Tibial nerve (tissue), 4 donors: ENCODE data around the gene DUOX2. TPM values are rescaled to one million over a fixed set of nuclear protein-coding genes. Genes with fewer than 3 reads are reported as not detected.

Source experiments
- DNase-seq, 2 donors: peaks; one replicate each; pipeline ENCODE4 v3.0.0-alpha.2; 2019; ENCODE audit warnings: low spot score in 2 of 2
- H3K27ac ChIP-seq, 4 donors: fragments of 200-600 bp; sonication (generic) in 3 of 4; one replicate each; pipeline ENCODE4 v1.5.1; 2017 to 2019; ENCODE audit warnings: mild to moderate bottlenecking in 1 of 4
- H3K27me3 ChIP-seq, 2 donors: fragments of 200-600 bp; sonication (generic) in 1 of 2; one replicate each; pipeline versions ENCODE4 v1.5.1 to v1.6.0; 2017 to 2019
- H3K36me3 ChIP-seq, 3 donors: fragments of 200-600 bp; sonication (generic); one replicate each; pipeline ENCODE4 v1.5.1; 2018 to 2019
- H3K4me1 ChIP-seq, 4 donors: fragments of 200-600 bp; sonication (generic) in 3 of 4; one replicate each; pipeline ENCODE4 v1.5.1; 2017 to 2019
- H3K4me3 ChIP-seq, 4 donors: fragments of 200-600 bp; sonication (generic) in 3 of 4; one replicate each; pipeline ENCODE4 v1.5.1; 2017 to 2019; ENCODE audit warnings: mild to moderate bottlenecking in 1 of 4, moderate library complexity in 1 of 4
- H3K9me3 ChIP-seq, 4 donors: fragments of 200-600 bp; sonication (generic) in 3 of 4; one replicate each; pipeline ENCODE4 v1.5.1; 2017 to 2019
- CTCF ChIP-seq, 5 experiments: fragments of 200-600 bp in 3 of 5; fragments of 450-650 bp in 2 of 5; sonication (generic) in 3 of 5; IDR thresholded peaks; one replicate each; pipeline ENCODE4 v1.5.1; 2016 to 2019; ENCODE audit warnings: antibody characterized with exemption in 5 of 5, mild to moderate bottlenecking in 3 of 5, moderate library complexity in 2 of 5
- EP300 ChIP-seq, 2 donors: sonication (generic); formaldehyde crosslinking; IDR thresholded peaks; one replicate each; pipeline ENCODE4 v1.6.1; 2017; ENCODE audit warnings: antibody characterized with exemption in 2 of 2, mild to moderate bottlenecking in 1 of 2
- POLR2A ChIP-seq, 2 donors: fragments of 450-650 bp; IDR thresholded peaks; one replicate each; pipeline ENCODE4 v1.6.1; 2017; ENCODE audit warnings: antibody characterized with exemption in 2 of 2, mild to moderate bottlenecking in 2 of 2, moderate library complexity in 2 of 2
- WGBS, 2 donors: methylation state at CpG; one replicate each; pipeline ENCODE4 v1.1.5; 2018; 5-methylcytosine and 5-hydroxymethylcytosine counted together
- total RNA-seq, 4 donors: library from RNA; depleted of rRNA; stranded (reverse); fragments of >200 nt; gene quantifications; one replicate each; pipeline ENCODE4 v1.1.0, GENCODE V29; 2016

The DUOX2 gene
- total RNA-seq, 4 donors from 2014 or later: 0.22 to 1.9 (median 0.84) TPM

- Histone ChIP-seq H3K4me1 (peaks cover 0 to 25% (median 12%) of the 10 kb centered on the region in 4 donors), H3K27ac (no peak overlapping the region), H3K36me3 (no peaks in the 10 kb centered on the region), H3K27me3 (peaks cover 8 to 70% of the 10 kb centered on the region in 2 donors), H3K4me3 (no peak overlapping the region), H3K9me3 (no peaks in the 10 kb centered on the region)
- DNase-seq: no peak
- no peak for TF ChIP-seq CTCF (IDR thresholded peaks at IDR 0.05)
- no peak for TF ChIP-seq EP300 (IDR thresholded peaks at IDR 0.05)
- TF ChIP-seq POLR2A (IDR thresholded peaks at IDR 0.05): no peak
- 96 to 97% methylated on average over 9 of the region's 10 CpGs for WGBS, 2 donors
Measured at GRCh38 chr15:45120081-45120972, 6.4 kb upstream of the DUOX2 start.

GRCh38 chr15:45118996-45119395, 5.0 kb upstream of the DUOX2 start:
- TF ChIP-seq POLR2A (IDR thresholded peaks at IDR 0.05) (no peak), EP300 (IDR thresholded peaks at IDR 0.05) (no peak), CTCF (IDR thresholded peaks at IDR 0.05) (no peak)
- H3K27ac ChIP-seq: no peak overlapping the region
- H3K27me3 ChIP-seq: peaks cover 8 to 81% of the 10 kb centered on the region in 2 donors
- H3K9me3 ChIP-seq: no peaks in the 10 kb centered on the region
- no peak overlapping the region for H3K4me3 ChIP-seq
- H3K36me3 ChIP-seq: no peaks in the 10 kb centered on the region
- no peak for DNase-seq
- H3K4me1 ChIP-seq: peaks cover 0 to 33% (median 15%) of the 10 kb centered on the region in 4 donors
- WGBS, 2 donors: 86 to 87% methylated on average over 5 of the region's 5 CpGs

- no peaks in the 10 kb centered on the region for H3K36me3 ChIP-seq
- DNase-seq: peak; percentile 73 to 86
- H3K27me3 ChIP-seq: peaks cover 8 to 89% of the 10 kb centered on the region in 2 donors
- peak; percentile 86 to 98 (median 91) for TF ChIP-seq CTCF (IDR thresholded peaks at IDR 0.05)
- TF ChIP-seq POLR2A (IDR thresholded peaks at IDR 0.05): no peak
- peak in 1 of 2 donors; percentile 35 for TF ChIP-seq EP300 (IDR thresholded peaks at IDR 0.05)
- peak overlapping the region in 3 of 4 donors; percentile 10 to 43 (median 10) for H3K4me3 ChIP-seq
- 1% methylated on average over 14 of the region's 14 CpGs for WGBS, 2 donors
- no peaks in the 10 kb centered on the region for H3K9me3 ChIP-seq
- H3K4me1 ChIP-seq: peaks cover 0 to 38% (median 17%) of the 10 kb centered on the region in 4 donors
- no peak overlapping the region for H3K27ac ChIP-seq
Measured at GRCh38 chr15:45118131-45118588, 4.2 kb upstream of the DUOX2 start.

GRCh38 chr15:45117308-45118130, 3.5 kb upstream of the DUOX2 start:
- no peak overlapping the region for H3K27ac ChIP-seq
- H3K36me3 ChIP-seq: no peaks in the 10 kb centered on the region
- no peak for TF ChIP-seq CTCF (IDR thresholded peaks at IDR 0.05)
- no peak for TF ChIP-seq POLR2A (IDR thresholded peaks at IDR 0.05)
- no peak for TF ChIP-seq EP300 (IDR thresholded peaks at IDR 0.05)
- DNase-seq: no peak
- 33 to 39% methylated on average over 27 to 30 of the region's 33 CpGs for WGBS, 2 donors
- peaks cover 0 to 44% (median 23%) of the 10 kb centered on the region in 4 donors for H3K4me1 ChIP-seq
- peak overlapping the region in 3 of 4 donors; percentile 10 to 43 (median 10) for H3K4me3 ChIP-seq
- H3K27me3 ChIP-seq: peaks cover 8 to 93% of the 10 kb centered on the region in 2 donors
- H3K9me3 ChIP-seq: no peaks in the 10 kb centered on the region
